SK-N-MC (cell line): ENCODE measurements around the gene NCCRP1.

Experiments
- EZH2 ChIP-seq: fragments of 200-600 bp; sonication (generic); IDR thresholded peaks from one replicate; pipeline ENCODE4 v1.6.1; 2017; ENCODE audit warnings: antibody characterized with exemption
- POLR2AphosphoS5 ChIP-seq: IDR thresholded peaks from 2 replicates; pipeline ENCODE4 v1.6.1; 2012; ENCODE audit warnings: mild to moderate bottlenecking, low read depth, low read length, borderline replicate concordance

- TF ChIP-seq EZH2 (no peak), POLR2AphosphoS5 (no peak)
Measured at GRCh38 chr19:39197808-39198207, 1.0 kb downstream of the NCCRP1 start.
